ENCODE measurements around the gene CLMP.

Gene CLMP

DNA sequence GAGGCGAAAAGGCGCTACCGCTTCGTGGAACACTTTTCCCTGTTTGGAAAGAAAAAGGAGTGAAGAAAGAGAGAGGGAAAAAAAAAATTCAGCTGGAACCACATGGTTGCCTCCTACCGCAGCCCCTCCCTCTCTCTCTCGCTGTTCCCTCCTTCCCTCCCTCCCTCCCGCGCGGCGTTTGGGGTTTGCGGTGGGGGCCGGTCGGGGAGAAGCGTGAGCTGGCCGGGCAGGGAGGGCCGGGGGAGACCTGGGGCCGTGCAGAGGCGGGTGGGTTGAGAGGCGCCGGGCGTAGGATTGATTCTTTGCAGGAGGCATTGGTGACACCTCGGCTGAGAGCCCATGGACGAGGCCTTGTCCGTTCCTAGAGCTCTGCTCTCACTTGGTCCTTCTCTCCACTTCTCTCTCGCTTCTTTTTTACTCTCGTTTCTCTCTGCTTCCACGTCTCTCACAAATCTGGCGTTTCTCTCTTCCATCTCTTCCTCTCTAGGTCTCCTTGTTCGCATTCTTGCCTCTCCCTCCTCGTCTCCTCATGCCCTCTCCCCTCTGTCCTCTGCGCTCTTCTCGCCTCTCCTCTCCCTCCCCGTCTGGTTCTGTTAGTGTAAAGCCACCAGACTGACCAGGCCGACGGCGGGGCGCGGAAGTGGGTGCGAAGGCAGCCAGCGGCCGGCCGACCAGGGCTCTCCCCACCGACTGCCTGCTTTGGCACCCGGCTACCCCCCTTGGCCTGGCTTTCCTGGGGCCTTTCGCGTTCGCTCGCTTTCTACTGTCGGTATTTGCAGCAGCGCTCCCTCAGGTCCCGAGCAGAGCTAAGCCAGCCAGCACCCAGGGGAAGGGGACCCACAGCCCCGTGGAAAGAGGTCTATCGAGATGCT lies at the start of gene CLMP:
Gene CLMP (minus strand): TSS at position 61 of the 872 bp plus-strand sequence. CDS start 308 bp downstream, outside the sequence.
- DNase-seq: no peak

- DNase-seq: no peak
Measured at GRCh38 chr11:123241874-123242543, 47.0 kb upstream of the CLMP start.

GRCh38 chr11:123241294-123241693 lies 46.2 kb upstream of the CLMP start:
- no peak for DNase-seq

DNA sequence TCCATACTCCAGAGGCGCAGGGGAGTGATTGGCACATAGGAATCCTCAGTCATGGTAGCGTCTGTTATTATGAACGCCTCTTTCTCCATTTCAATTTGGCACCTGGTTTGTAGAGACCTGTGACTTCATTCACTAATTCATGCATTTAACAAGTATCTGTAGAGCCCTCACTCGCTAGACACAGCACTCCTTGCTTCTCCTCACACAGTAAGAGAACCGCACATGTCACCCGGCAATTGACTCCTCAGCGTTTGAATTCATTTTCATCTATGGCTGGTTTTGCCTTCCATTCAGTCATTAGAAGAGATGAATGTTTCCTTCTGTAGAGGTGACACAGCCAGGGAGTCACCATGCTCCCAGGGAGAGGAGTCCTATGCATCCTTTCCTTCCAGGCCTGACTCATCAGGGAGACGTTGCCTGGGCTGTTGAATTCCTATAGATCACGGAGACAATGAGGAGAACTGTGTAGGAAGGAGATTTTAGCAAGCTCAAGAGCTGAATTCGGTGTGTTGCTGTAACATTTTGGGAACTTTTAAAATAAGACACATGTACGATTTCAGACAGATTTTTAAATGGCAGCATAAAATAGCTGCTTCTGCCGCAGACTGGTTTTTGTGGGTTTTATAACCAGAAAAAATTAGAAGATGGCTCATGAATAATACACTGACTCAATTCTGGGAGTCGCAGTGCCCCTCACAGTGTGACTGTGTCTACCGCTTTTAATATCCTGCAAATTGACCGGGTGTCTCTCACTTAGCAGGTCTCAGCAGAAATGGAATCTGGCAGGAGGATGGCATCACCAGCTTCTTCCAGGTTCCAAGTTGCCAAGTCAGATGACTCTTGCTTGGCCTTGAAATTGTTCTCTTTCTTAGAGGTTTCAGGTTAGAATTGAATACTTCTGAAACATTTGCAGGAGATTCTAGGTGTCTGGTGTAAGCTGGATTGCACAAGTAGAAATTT lies 44.4 kb upstream of the CLMP start:
- DNase-seq: no peak

DNA sequence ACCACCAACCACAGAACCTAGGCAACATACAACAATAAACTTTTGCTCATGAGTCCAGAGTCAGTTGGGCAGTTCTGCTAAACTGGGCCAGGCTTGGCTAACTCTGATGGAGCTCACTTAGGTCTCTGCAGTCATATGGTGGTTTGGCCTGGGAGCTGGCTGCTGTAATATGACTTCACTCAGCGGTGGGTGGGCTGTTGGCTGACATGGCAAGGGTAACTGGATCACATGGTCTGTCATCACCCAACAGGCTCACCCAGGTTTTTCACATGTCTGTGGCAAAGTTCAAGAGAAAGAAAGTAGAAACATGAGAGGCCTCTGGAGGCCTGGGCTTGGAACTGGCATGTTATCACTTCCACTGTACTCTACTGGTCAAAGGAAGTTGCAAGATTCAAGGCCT lies 43.2 kb upstream of the CLMP start:
- DNase-seq: no peak

DNA sequence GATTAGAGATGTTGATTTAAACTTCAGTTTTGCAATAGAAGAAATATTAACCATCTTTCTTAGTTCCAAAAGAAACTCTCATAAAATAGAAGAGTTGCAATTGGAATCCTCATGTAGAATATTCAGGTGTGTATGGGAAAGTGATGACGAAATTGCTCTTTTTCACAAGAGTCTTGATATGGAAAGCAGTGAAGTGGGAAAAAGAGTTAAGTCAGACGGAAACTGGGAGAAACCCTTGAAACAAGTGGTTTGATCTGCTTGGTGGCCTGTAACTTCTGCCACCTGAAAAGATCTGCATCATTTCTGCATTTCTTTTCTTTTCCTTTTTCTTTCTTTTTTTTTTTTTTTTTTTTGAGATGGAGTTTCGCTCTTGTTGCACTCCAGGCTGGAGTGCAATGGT lies 41.8 kb upstream of the CLMP start:
- no peak for DNase-seq

GRCh38 chr11:123235656-123236261 lies 40.7 kb upstream of the CLMP start:
- no peak for DNase-seq

- DNase-seq: no peak
Measured at GRCh38 chr11:123235117-123235655, 40.1 kb upstream of the CLMP start.

DNA sequence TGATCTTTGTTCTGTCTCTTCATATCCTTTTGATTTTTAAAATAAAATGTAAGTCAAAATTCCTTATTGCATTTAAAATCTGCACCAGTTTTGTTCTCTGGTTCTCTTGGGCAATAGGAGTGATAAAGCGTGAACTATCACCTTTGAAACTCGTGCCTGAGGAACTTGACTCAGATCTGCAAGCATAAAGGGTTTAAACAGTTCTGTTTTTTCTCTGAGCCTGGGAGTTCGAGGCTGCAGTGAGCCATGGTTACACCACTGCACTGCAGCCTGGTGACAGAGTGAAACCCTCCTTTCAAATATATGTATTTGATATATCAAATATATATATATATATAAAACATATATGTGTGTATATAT lies 38.9 kb upstream of the CLMP start:
- no peak for DNase-seq

DNA sequence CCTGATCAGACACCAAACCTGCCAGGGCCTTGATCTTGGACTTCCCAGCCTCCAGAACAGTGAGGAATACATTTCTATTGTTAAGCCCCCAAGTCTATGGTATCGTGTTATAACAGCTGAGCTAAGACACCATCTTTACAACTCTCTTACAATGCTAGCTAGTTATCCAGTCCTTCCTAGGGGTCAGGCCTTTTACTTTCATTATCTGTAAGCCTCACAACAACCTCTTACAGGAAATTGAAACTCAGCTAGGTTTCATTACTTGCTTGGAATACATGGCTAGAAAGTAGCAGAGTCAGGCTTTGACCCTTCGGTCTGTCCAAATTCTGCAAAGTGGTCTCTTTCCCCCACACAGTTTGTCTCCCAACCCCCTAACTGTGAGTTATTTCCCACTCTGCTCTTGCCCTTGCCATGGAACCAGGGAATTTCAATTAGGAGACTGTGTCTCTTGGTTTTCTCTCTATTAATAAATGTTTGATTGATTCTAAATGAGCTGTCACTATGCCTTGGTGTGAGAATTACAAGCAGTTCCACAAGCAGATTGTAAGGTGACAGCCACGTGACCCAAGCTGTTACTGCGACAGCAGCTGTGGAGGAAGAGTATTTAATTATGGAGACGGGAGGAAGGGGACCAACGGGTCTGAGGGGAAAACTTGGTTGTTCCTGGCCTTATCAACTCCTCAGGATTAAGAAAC lies 38.4 kb upstream of the CLMP start:
- DNase-seq: no peak

DNA sequence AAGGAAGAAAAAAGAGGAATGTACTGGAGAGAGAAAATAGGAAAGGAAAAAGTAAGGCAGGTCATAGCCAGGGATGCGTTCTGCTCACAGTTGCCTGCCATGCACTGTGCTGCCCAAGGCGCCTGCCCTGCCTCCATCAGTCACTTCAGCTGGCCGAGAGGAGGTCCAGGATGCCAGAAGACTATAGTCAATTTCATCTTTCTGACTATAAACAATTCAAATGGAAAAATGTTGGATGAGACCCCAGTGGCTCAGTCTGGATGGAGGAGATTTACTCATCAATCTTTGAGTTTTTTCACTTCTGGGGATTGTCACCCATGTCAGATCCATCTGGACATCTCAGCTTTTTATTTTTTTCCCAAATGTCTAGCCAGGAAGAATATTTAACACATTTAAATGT lies 36.7 kb upstream of the CLMP start:
- DNase-seq: no peak

DNA sequence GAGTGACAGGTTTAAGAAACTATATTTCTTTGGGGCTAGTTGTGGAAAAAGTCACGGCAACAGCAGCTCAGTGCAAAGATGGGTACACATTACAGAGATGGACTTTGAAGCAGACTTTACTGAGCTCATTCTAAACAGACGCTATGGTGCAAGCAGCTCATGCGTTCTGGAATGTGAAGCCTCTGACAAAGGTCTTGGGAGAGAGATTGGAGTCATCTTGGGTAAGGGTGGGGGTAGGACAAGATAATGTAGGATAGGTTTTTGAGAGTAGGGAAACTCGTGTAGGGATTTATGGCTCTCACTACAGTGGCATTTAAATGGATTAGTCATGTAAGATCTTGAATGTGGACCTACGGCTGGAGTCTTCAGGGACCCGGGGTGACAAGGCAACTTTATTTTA lies 36.2 kb upstream of the CLMP start:
- no peak for DNase-seq

- no peak for DNase-seq
Measured at GRCh38 chr11:123230346-123230745, 35.3 kb upstream of the CLMP start.

GRCh38 chr11:123228496-123229163 lies 33.6 kb upstream of the CLMP start:
- no peak for DNase-seq

DNA sequence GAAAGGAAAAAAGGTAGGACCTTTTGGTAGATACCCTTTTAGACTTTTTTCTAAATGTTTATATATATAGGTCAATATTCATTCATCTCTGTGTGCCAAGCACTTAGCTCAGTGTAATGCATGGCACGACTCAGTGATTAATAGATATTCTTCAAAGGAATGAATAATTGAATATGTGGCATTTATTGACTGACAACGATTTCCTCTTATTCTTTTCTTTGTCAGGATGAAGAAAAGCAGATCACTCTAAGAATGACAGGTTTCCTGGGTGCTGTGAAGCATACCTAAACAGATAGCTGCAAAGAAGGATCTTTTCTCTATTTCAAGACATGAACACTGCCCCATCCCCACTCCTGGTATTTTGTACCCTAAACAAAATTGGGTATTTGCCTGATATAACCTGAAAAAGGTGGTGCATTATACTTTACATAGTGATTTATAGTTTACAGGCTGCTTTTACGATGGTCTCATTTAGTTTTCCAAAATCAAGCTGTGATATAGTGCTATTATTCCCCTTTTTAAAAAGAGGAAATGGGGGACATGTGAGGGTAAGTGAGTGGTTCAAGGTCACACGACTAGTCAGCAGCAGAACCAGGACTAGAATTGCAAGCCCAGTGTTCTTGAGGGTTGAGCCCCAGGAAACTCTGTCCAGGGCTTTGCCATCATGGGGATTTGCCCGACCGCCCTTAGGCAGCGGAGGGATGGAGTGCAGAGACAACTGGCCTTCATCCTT lies 32.9 kb upstream of the CLMP start:
- no peak for DNase-seq

DNA sequence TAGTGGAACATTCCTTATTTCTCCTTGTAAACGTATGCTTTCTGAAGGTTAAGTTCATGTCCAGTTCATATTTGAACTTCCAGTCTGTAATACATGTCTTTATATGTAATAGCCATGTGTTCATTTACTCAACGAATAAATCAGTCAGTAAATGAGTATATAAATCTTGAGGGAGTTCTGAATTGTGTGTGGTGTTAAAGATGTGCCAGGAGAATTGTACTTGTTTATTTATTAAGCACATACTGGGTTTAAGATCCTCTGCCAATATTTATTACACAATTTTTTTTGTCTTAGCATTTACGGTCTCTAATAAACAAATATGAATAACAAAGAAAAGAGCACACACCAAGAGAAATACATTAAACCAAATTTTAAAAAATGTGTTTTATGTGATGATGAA lies 26.5 kb upstream of the CLMP start:
- no peak for DNase-seq

DNA sequence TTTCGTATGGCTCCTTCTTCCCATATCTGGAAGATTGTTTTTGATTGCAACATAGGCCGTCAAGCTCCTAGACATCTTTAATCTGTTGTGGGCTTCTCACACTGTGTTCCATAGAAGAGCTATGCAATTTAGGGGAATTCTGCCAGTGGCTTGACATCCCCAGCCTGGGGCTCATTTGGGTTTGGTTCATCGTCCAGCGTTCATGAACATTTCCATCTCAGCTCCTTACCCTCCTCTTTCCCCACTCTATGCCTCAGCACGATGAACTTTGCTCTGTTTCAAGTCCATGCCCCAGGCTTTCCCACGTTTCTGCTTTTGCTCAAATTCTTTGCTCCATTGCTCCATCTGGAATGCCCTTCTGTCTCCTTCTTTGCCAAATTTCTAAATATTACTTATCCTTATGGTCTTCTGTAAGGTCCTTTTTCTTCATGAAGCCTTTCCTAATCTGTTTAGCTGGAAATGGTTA lies 26.1 kb upstream of the CLMP start:
- no peak for DNase-seq

DNA sequence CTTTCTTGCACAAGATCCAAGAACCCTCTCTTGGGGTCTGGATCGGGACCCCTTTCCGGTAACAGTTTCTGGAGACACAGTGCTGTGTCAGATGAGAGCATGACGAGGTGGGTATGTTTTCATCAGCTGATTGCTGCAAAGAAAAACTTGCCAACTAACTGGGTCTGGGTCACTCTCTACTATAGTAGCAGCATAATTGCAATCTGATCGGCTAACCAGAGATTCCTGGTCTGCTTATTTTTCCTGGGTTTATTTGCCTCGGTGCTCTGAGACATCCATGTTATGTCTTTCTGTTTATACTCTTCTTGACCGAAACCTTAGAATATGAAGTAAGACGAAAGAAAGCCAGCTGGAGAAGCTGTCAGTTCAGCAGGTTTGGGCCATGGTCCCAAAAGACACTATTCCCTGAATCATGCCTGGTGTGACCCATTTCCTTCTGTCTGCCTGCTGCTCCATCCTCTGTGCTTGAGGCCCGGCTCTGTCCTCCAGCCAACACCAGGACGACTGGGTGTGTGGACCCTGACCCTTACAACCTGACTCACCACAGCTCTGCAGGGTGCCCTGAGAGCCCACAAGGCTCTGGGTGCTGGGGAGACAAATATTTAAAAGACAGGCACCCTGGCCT lies 24.1 kb upstream of the CLMP start:
- no peak for DNase-seq

GRCh38 chr11:123218451-123218850 lies 23.4 kb upstream of the CLMP start:
- DNase-seq: no peak

- DNase-seq: no peak
Measured at GRCh38 chr11:123217897-123218296, 22.8 kb upstream of the CLMP start.

Measured in NCI-H1694 (cell line).